HUES48 (cell line): Measurements from ENCODE around the gene AMOT.

Source experiments
- H3K27ac ChIP-seq: one replicate; pipeline ENCODE4 v1.7.0; 2013; ENCODE audit warnings: low read depth, low read length, inconsistent platforms
- H3K27me3 ChIP-seq: 2 replicates; pipeline ENCODE4 v1.6.1; 2013; ENCODE audit warnings: mild to moderate bottlenecking, low read length; ENCODE audit not compliant: control insufficient read depth, insufficient read depth
- H3K36me3 ChIP-seq: 2 replicates; pipeline ENCODE4 v1.6.1; 2013; ENCODE audit warnings: low read length; ENCODE audit not compliant: control insufficient read depth, insufficient read depth
- H3K4me1 ChIP-seq: 2 replicates; pipeline ENCODE4 v1.6.1; 2013; ENCODE audit warnings: mild to moderate bottlenecking, low read length; ENCODE audit not compliant: control insufficient read depth, insufficient read depth
- H3K4me3 ChIP-seq: 2 replicates; pipeline ENCODE4 v1.5.1; 2013; ENCODE audit warnings: mild to moderate bottlenecking, low read depth, low read length
- H3K9ac ChIP-seq: 2 replicates; pipeline ENCODE4 v1.6.1; 2013; ENCODE audit warnings: mild to moderate bottlenecking, low read depth, low read length, moderate library complexity
- H3K9me3 ChIP-seq: 2 replicates; pipeline ENCODE4 v1.6.1; 2013; ENCODE audit warnings: low read length; ENCODE audit not compliant: control insufficient read depth, insufficient read depth

The AMOT gene

GRCh38 chrX:112800971-112801775 lies 39.5 kb downstream of the AMOT start:
- H3K4me3 ChIP-seq = no peak overlapping the region
- H3K27me3 ChIP-seq = peaks cover 7% of the 10 kb centered on the region
- H3K27ac ChIP-seq = no peak overlapping the region
- H3K9me3 ChIP-seq = no peaks in the 10 kb centered on the region
- H3K4me1 ChIP-seq = no peaks in the 10 kb centered on the region
- no peak overlapping the region for H3K9ac ChIP-seq
- no peaks in the 10 kb centered on the region for H3K36me3 ChIP-seq

- peaks cover 7% of the 10 kb centered on the region for H3K27me3 ChIP-seq
- H3K4me1 ChIP-seq = no peaks in the 10 kb centered on the region
- no peak overlapping the region for H3K9ac ChIP-seq
Measured at GRCh38 chrX:112799425-112799824, 41.2 kb downstream of the AMOT start.

GRCh38 chrX:112798736-112799135 lies 41.9 kb downstream of the AMOT start:
- no peak overlapping the region for H3K4me3 ChIP-seq
- H3K9me3 ChIP-seq = no peaks in the 10 kb centered on the region
- H3K27me3 ChIP-seq = peaks cover 7% of the 10 kb centered on the region
- no peaks in the 10 kb centered on the region for H3K36me3 ChIP-seq
- H3K27ac ChIP-seq = no peak overlapping the region
- no peaks in the 10 kb centered on the region for H3K4me1 ChIP-seq
- H3K9ac ChIP-seq = no peak overlapping the region

More at GRCh38 chrX:112799425-112799824, 41.2 kb downstream of the AMOT start:
- Histone ChIP-seq H3K9me3 (no peaks in the 10 kb centered on the region), H3K27ac (no peak overlapping the region), H3K36me3 (no peaks in the 10 kb centered on the region), H3K4me3 (no peak overlapping the region)

- Histone ChIP-seq H3K27me3 (peaks cover 5% of the 10 kb centered on the region; the same call in 1 of the 2 replicates), H3K36me3 (no peaks in the 10 kb centered on the region), H3K4me3 (no peak overlapping the region), H3K9ac (no peak overlapping the region), H3K4me1 (no peaks in the 10 kb centered on the region), H3K9me3 (no peaks in the 10 kb centered on the region), H3K27ac (no peak overlapping the region)
Measured at GRCh38 chrX:112789931-112790330, 50.7 kb downstream of the AMOT start.

- Histone ChIP-seq H3K9me3 (no peaks in the 10 kb centered on the region), H3K4me3 (no peak overlapping the region), H3K4me1 (peaks cover 13% of the 10 kb centered on the region; the same call in 1 of the 2 replicates), H3K9ac (no peak overlapping the region), H3K27me3 (peaks cover 5% of the 10 kb centered on the region), H3K36me3 (no peaks in the 10 kb centered on the region), H3K27ac (no peak overlapping the region)
Measured at GRCh38 chrX:112786076-112786475, 54.6 kb downstream of the AMOT start.

- peaks cover 5% of the 10 kb centered on the region for H3K27me3 ChIP-seq
- no peak overlapping the region for H3K9ac ChIP-seq
- H3K9me3 ChIP-seq = no peaks in the 10 kb centered on the region
- H3K27ac ChIP-seq = no peak overlapping the region
- H3K4me1 ChIP-seq = peaks cover 13% of the 10 kb centered on the region; the same call in 1 of the 2 replicates
- no peaks in the 10 kb centered on the region for H3K36me3 ChIP-seq
- no peak overlapping the region for H3K4me3 ChIP-seq
Measured at GRCh38 chrX:112785344-112785743, 55.3 kb downstream of the AMOT start.

- H3K27me3 ChIP-seq = peaks cover 5% of the 10 kb centered on the region
- H3K36me3 ChIP-seq = no peaks in the 10 kb centered on the region
- H3K4me3 ChIP-seq = no peak overlapping the region
- peaks cover 13% of the 10 kb centered on the region; the same call in 1 of the 2 replicates for H3K4me1 ChIP-seq
- no peak overlapping the region for H3K9ac ChIP-seq
- H3K27ac ChIP-seq = no peak overlapping the region
- no peaks in the 10 kb centered on the region for H3K9me3 ChIP-seq
Measured at GRCh38 chrX:112784692-112785091, 55.9 kb downstream of the AMOT start.

- H3K4me1 ChIP-seq = peaks cover 7% of the 10 kb centered on the region; the same call in 1 of the 2 replicates
- H3K27me3 ChIP-seq = peaks cover 5% of the 10 kb centered on the region
- H3K4me3 ChIP-seq = no peak overlapping the region
- H3K36me3 ChIP-seq = no peaks in the 10 kb centered on the region
- H3K9ac ChIP-seq = no peak overlapping the region
- no peak overlapping the region for H3K27ac ChIP-seq
- H3K9me3 ChIP-seq = no peaks in the 10 kb centered on the region
Measured at GRCh38 chrX:112779139-112779538, 61.5 kb downstream of the AMOT start.

GRCh38 chrX:112774651-112775293 lies 65.9 kb downstream of the AMOT start:
- H3K36me3 ChIP-seq = no peaks in the 10 kb centered on the region
- H3K4me1 ChIP-seq = no peaks in the 10 kb centered on the region

GRCh38 chrX:112774142-112774541 lies 66.5 kb downstream of the AMOT start:
- no peaks in the 10 kb centered on the region for H3K36me3 ChIP-seq
- no peak overlapping the region for H3K27ac ChIP-seq
- peaks cover 5% of the 10 kb centered on the region for H3K27me3 ChIP-seq
- no peak overlapping the region for H3K9ac ChIP-seq
- no peaks in the 10 kb centered on the region for H3K9me3 ChIP-seq
- H3K4me1 ChIP-seq = no peaks in the 10 kb centered on the region
- no peak overlapping the region for H3K4me3 ChIP-seq

More at GRCh38 chrX:112774651-112775293, 65.9 kb downstream of the AMOT start:
- no peak overlapping the region for H3K27ac ChIP-seq
- H3K9me3 ChIP-seq = no peaks in the 10 kb centered on the region
- H3K27me3 ChIP-seq = peaks cover 5% of the 10 kb centered on the region
- no peak overlapping the region for H3K9ac ChIP-seq
- H3K4me3 ChIP-seq = no peak overlapping the region

- H3K27me3 ChIP-seq = peaks cover 6% of the 10 kb centered on the region; the same call in 1 of the 2 replicates
- H3K4me1 ChIP-seq = no peaks in the 10 kb centered on the region
- H3K36me3 ChIP-seq = no peaks in the 10 kb centered on the region
- no peak overlapping the region for H3K9ac ChIP-seq
- H3K4me3 ChIP-seq = no peak overlapping the region
- H3K9me3 ChIP-seq = no peaks in the 10 kb centered on the region
- H3K27ac ChIP-seq = no peak overlapping the region
Measured at GRCh38 chrX:112769034-112769433, 71.6 kb downstream of the AMOT start.
